Sigmoid colon (tissue), 7 donors: ENCODE measurements around the gene CCDC85C. TPM values are rescaled to one million over a fixed set of nuclear protein-coding genes. Genes with fewer than 3 reads are reported as not detected.
A peak's percentile ranks its signal among the peaks of the same experiment; 100 is the strongest.

ENCODE experiments used
- DNase-seq: peaks from one replicate; pipeline ENCODE4 v3.0.0-alpha.2; 2019
- H3K27ac ChIP-seq, 4 donors: fragments of 200-600 bp; sonication (generic); one replicate each; pipeline ENCODE4 v1.5.1; 2016 to 2019; ENCODE audit warnings: mild to moderate bottlenecking in 1 of 4
- H3K27me3 ChIP-seq, 3 donors: fragments of 200-600 bp; sonication (generic); one replicate each; pipeline ENCODE4 v1.5.1; 2019; ENCODE audit warnings: mild to moderate bottlenecking in 1 of 3
- H3K36me3 ChIP-seq, 4 donors: fragments of 200-600 bp; sonication (generic); one replicate each; pipeline ENCODE4 v1.5.1; 2016 to 2019
- H3K4me1 ChIP-seq, 4 donors: fragments of 200-600 bp; sonication (generic); one replicate each; pipeline ENCODE4 v1.5.1; 2017 to 2019
- H3K4me3 ChIP-seq, 4 donors: fragments of 200-600 bp; sonication (generic); one replicate each; pipeline ENCODE4 v1.5.1; 2017 to 2019; ENCODE audit warnings: mild to moderate bottlenecking in 2 of 4, moderate library complexity in 1 of 4
- H3K9me3 ChIP-seq, 4 donors: fragments of 200-600 bp in 3 of 4; sonication (generic) in 3 of 4; one replicate each; pipeline versions ENCODE4 v1.5.1 to v1.6.1; 2013 to 2019
- CTCF ChIP-seq, 4 experiments: fragments of 450-650 bp in 3 of 4; fragments of 200-600 bp in 1 of 4; IDR thresholded peaks; one replicate each; pipeline ENCODE4 v1.5.1; 2016 to 2019; ENCODE audit warnings: antibody characterized with exemption in 4 of 4, mild to moderate bottlenecking in 3 of 4, moderate library complexity in 2 of 4
- EP300 ChIP-seq, 4 donors: sonication (generic); formaldehyde crosslinking; IDR thresholded peaks; one replicate each; pipeline ENCODE4 v1.6.1; 2017; ENCODE audit warnings: antibody characterized with exemption in 4 of 4
- POLR2A ChIP-seq, 2 donors: fragments of 450-650 bp; IDR thresholded peaks; one replicate each; pipeline ENCODE4 v1.6.1; 2016; ENCODE audit warnings: antibody characterized with exemption in 2 of 2, mild to moderate bottlenecking in 2 of 2, moderate library complexity in 2 of 2
- POLR2AphosphoS5 ChIP-seq, 4 donors: sonication (generic); formaldehyde crosslinking; IDR thresholded peaks; one replicate each; pipeline ENCODE4 v1.6.1; 2017; ENCODE audit warnings: antibody characterized with exemption in 4 of 4
- WGBS, 2 donors: extraction: QIAGEN DNeasy Blood & Tissue Kit; methylation state at CpG; one replicate each; pipeline ENCODE4 v1.1.7; 2013; 5-methylcytosine and 5-hydroxymethylcytosine counted together
- intact Hi-C: fragments of 100-400 bp; cut with DNase I; formaldehyde crosslinking; loops from one replicate; pipeline ENCODE4 v1.15.1; 2023
- polyA plus RNA-seq, 3 donors: library from polyadenylated mRNA; stranded (reverse); fragments of 200-250 nt; gene quantifications; one replicate each; pipeline ENCODE4 v1.2.3, GENCODE V29; 2013
- total RNA-seq, 4 donors: library from RNA; depleted of rRNA; stranded (reverse); fragments of >200 nt; gene quantifications; one replicate each; pipeline ENCODE4 v1.1.0, GENCODE V29; 2016
- donor health status: healthy with polysubstance abuse.
- donor health status: Bipolar disorder and iron deficiency.
- donor health status: healthy.

CCDC85C gene
- total and polyA plus RNA-seq, 7 donors: 11.4 to 79.0 (median 28.1) TPM

- WGBS, 2 donors: 79 to 88% methylated on average over 23 of the region's 23 CpGs
- H3K4me3 ChIP-seq: no peak overlapping the region
- no peak for TF ChIP-seq POLR2A (IDR thresholded peaks at IDR 0.05)
- no peak for TF ChIP-seq POLR2AphosphoS5 (IDR thresholded peaks at IDR 0.05)
- TF ChIP-seq EP300 (IDR thresholded peaks at IDR 0.05): no peak
- no peak for TF ChIP-seq CTCF (IDR thresholded peaks at IDR 0.05)
- peaks cover 0 to 36% (median 30%) of the 10 kb centered on the region in 4 donors for H3K4me1 ChIP-seq
- H3K9me3 ChIP-seq: no peaks in the 10 kb centered on the region
- H3K27ac ChIP-seq: peak overlapping the region in 1 of 4 donors; percentile 18
- intact Hi-C loops: no loop called here
- H3K36me3 ChIP-seq: peaks cover 31 to 77% (median 52%) of the 10 kb centered on the region in 4 donors
- DNase-seq: no peak
- H3K27me3 ChIP-seq: no peaks in the 10 kb centered on the region
These were observed 94.9 kb downstream of the CCDC85C start for GRCh38 chr14:99508896-99509629.

GRCh38 chr14:99507860-99508640 is 96.0 kb downstream of the CCDC85C start:
- H3K4me3 ChIP-seq: no peak overlapping the region
- H3K9me3 ChIP-seq: no peaks in the 10 kb centered on the region
- 95% methylated on average over 13 of the region's 13 CpGs for WGBS, 2 donors
- TF ChIP-seq CTCF (IDR thresholded peaks at IDR 0.05) (no peak), POLR2AphosphoS5 (IDR thresholded peaks at IDR 0.05) (no peak), POLR2A (IDR thresholded peaks at IDR 0.05) (no peak), EP300 (IDR thresholded peaks at IDR 0.05) (no peak)
- intact Hi-C loops: no loop called here
- no peaks in the 10 kb centered on the region for H3K27me3 ChIP-seq
- H3K36me3 ChIP-seq: peaks cover 34 to 78% (median 58%) of the 10 kb centered on the region in 4 donors
- peak overlapping the region in 1 of 4 donors; percentile 18 for H3K27ac ChIP-seq
- DNase-seq: no peak
- peaks cover 0 to 29% (median 26%) of the 10 kb centered on the region in 4 donors for H3K4me1 ChIP-seq

GRCh38 chr14:99506276-99506675 is 97.7 kb downstream of the CCDC85C start:
- Histone ChIP-seq H3K4me3 (no peak overlapping the region), H3K27ac (no peak overlapping the region), H3K9me3 (no peaks in the 10 kb centered on the region), H3K4me1 (peaks cover 0 to 12% (median 8%) of the 10 kb centered on the region in 4 donors), H3K27me3 (no peaks in the 10 kb centered on the region), H3K36me3 (peaks cover 44 to 89% (median 72%) of the 10 kb centered on the region in 4 donors)
- no peak for DNase-seq
- 91 to 96% methylated on average over 6 of the region's 6 CpGs for WGBS, 2 donors
- intact Hi-C loops: no loop called here
- TF ChIP-seq POLR2A (IDR thresholded peaks at IDR 0.05): no peak
- no peak for TF ChIP-seq POLR2AphosphoS5 (IDR thresholded peaks at IDR 0.05)
- no peak for TF ChIP-seq EP300 (IDR thresholded peaks at IDR 0.05)
- no peak for TF ChIP-seq CTCF (IDR thresholded peaks at IDR 0.05)

- TF ChIP-seq POLR2A (IDR thresholded peaks at IDR 0.05) (no peak), POLR2AphosphoS5 (IDR thresholded peaks at IDR 0.05) (no peak), CTCF (IDR thresholded peaks at IDR 0.05) (no peak), EP300 (IDR thresholded peaks at IDR 0.05) (no peak)
- WGBS, 2 donors: 93 to 94% methylated on average over 5 of the region's 5 CpGs
- Histone ChIP-seq H3K27me3 (no peaks in the 10 kb centered on the region), H3K4me1 (peaks cover 0 to 4% (median 0%) of the 10 kb centered on the region in 4 donors), H3K4me3 (no peak overlapping the region), H3K9me3 (no peaks in the 10 kb centered on the region), H3K27ac (no peak overlapping the region), H3K36me3 (peaks cover 44 to 100% (median 79%) of the 10 kb centered on the region in 4 donors)
- DNase-seq: no peak
- intact Hi-C loops: no loop called here
These were observed 98.9 kb downstream of the CCDC85C start for GRCh38 chr14:99505089-99505488.
